HG02943 (cell line): ENCODE results near the gene PGAP2.
"Not testable (repeated sequence)": the region's sequence is repeated elsewhere in the genome, so short reads cannot be mapped to it uniquely, and the experiment has no call there.

ENCODE experiments used
- ATAC-seq: cut with Tn5 transposase; IDR thresholded peaks from one replicate; pipeline ENCODE4 v1.9.1; 2021; ENCODE audit warnings: mild to moderate bottlenecking, low read depth, moderate library complexity; ENCODE audit not compliant: unreplicated experiment

Gene PGAP2

GRCh38 chr11:3807909-3808860 lies at the start of gene PGAP2:
TSS of gene PGAP2 (plus strand) at chr11:3808560. CDS start at chr11:3811260, 2,700 bp downstream.
- ATAC-seq = peak; percentile 74

- ATAC-seq = no peak
Measured at GRCh38 chr11:3764266-3764665, 44.1 kb upstream of the PGAP2 start.

- not testable (repeated sequence) for ATAC-seq
Measured at GRCh38 chr11:3766836-3767235, 41.5 kb upstream of the PGAP2 start.

GRCh38 chr11:3767536-3767935 lies 40.8 kb upstream of the PGAP2 start:
- ATAC-seq = no peak

- ATAC-seq = no peak
Measured at GRCh38 chr11:3773180-3773579, 35.2 kb upstream of the PGAP2 start.

- ATAC-seq = no peak
Measured at GRCh38 chr11:3775736-3776406, 32.5 kb upstream of the PGAP2 start.

GRCh38 chr11:3781423-3781822 lies 26.9 kb upstream of the PGAP2 start:
- no peak for ATAC-seq

GRCh38 chr11:3782963-3783362 lies 25.4 kb upstream of the PGAP2 start:
- no peak for ATAC-seq

- no peak for ATAC-seq
Measured at GRCh38 chr11:3783611-3784010, 24.7 kb upstream of the PGAP2 start.

- no peak for ATAC-seq
Measured at GRCh38 chr11:3786781-3787428, 21.5 kb upstream of the PGAP2 start.

- ATAC-seq = not testable (repeated sequence)
Measured at GRCh38 chr11:3794387-3794786, 14.0 kb upstream of the PGAP2 start.

GRCh38 chr11:3795131-3796001 lies 13.0 kb upstream of the PGAP2 start:
- ATAC-seq = no peak

GRCh38 chr11:3796002-3796311 lies 12.4 kb upstream of the PGAP2 start:
- no peak for ATAC-seq

- no peak for ATAC-seq
Measured at GRCh38 chr11:3796346-3796745, 12.0 kb upstream of the PGAP2 start.

- ATAC-seq = peak; percentile 34
Measured at GRCh38 chr11:3796801-3797328, 11.5 kb upstream of the PGAP2 start.

- peak; percentile 91 for ATAC-seq
Measured at GRCh38 chr11:3797329-3798090, 10.8 kb upstream of the PGAP2 start, which contains the start of gene NUP98. TSS of gene NUP98 (minus strand) at chr11:3797554. CDS start at chr11:3782117, 15,437 bp downstream.

- ATAC-seq = no peak
Measured at GRCh38 chr11:3799143-3799542, 9.2 kb upstream of the PGAP2 start.

- ATAC-seq = no peak
Measured at GRCh38 chr11:3799873-3800272, 8.5 kb upstream of the PGAP2 start.
